Urinary bladder (tissue), 4 donors: Measurements from ENCODE around the gene TDRD9. TPM values are rescaled to one million over a fixed set of nuclear protein-coding genes. Genes with fewer than 3 reads are reported as not detected.

Experiments used
- DNase-seq: peaks from one replicate; pipeline ENCODE4 v3.0.0-alpha.2; 2015; ENCODE audit errors: extremely low spot score
- H3K27ac ChIP-seq: one replicate; pipeline ENCODE4 v1.5.1; 2013; ENCODE audit warnings: low read depth, mild to moderate bottlenecking, moderate library complexity
- H3K36me3 ChIP-seq: one replicate; pipeline ENCODE4 v1.6.1; 2013; ENCODE audit warnings: mild to moderate bottlenecking, moderate library complexity; ENCODE audit not compliant: insufficient read depth
- H3K4me1 ChIP-seq: one replicate; pipeline ENCODE4 v1.6.1; 2013; ENCODE audit warnings: mild to moderate bottlenecking, moderate library complexity; ENCODE audit not compliant: insufficient read depth
- H3K4me3 ChIP-seq: one replicate; pipeline ENCODE4 v1.5.1; 2013; ENCODE audit warnings: low read depth, low read length
- WGBS: extraction: QIAGEN DNeasy Blood & Tissue Kit; methylation state at CpG from one replicate; pipeline ENCODE4 v1.1.7; 2013; 5-methylcytosine and 5-hydroxymethylcytosine counted together
- polyA plus RNA-seq: library from polyadenylated mRNA; stranded (reverse); fragments of 200-250 nt; gene quantifications from one replicate; pipeline ENCODE4 v1.2.3, GENCODE V29; 2013
- total RNA-seq: library from RNA; depleted of rRNA; stranded (reverse); fragments of >200 nt; gene quantifications from one replicate; pipeline ENCODE4 v1.2.3, GENCODE V29; 2014
- donor health status: healthy with polysubstance abuse.
- donor health status: healthy.

TDRD9 gene
- total and polyA plus RNA-seq, 2 donors = 0.95 to 2.4 TPM

- no peak for DNase-seq
Observed at GRCh38 chr14:104049576-104050240, 121.5 kb downstream of the TDRD9 start.

GRCh38 chr14:104051092-104051813, 123.0 kb downstream of the TDRD9 start:
- Histone ChIP-seq H3K4me1 (no peaks in the 10 kb centered on the region), H3K4me3 (no peak overlapping the region), H3K27ac (no peak overlapping the region), H3K36me3 (no peaks in the 10 kb centered on the region)
- 91% methylated on average over 5 of the region's 5 CpGs for WGBS
- no peak for DNase-seq

More at GRCh38 chr14:104049576-104050240, 121.5 kb downstream of the TDRD9 start:
- Histone ChIP-seq H3K4me1 (no peaks in the 10 kb centered on the region), H3K27ac (no peak overlapping the region), H3K36me3 (no peaks in the 10 kb centered on the region), H3K4me3 (no peak overlapping the region)
- 75% methylated on average over 9 of the region's 9 CpGs for WGBS

DNA sequence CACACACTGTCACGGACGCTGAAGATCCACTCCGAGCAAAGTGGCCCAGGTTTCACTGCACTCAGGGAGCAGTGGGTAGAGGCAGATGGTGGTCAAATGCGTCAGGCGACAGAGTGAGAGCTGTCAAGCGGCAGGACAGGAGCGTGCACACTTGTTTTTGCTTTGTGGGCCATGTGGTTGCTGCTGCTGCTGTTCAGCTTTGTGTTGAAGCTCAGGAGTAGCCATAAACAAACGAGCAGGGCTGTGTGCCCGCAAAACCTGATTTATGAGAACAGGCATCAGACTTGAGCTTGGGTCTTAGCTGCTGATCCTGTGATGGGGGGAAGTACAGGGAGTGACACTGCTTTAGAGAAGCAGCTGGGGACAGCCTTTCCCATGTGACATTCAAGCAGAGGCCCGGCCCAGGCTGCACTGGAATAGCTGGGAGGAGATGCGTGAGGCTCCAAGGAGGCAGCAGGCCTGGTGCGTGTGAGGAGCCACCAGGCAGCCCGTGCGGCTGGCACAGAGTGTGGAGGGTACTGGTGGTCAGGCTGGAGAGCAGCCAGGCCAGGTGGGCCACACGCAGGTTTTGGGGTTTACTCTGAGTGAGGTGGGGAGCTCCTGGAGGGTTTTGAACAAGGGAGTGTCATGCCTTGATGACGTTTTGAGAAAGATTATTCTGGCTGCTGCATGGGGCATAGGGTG, 126.1 kb downstream of the TDRD9 start:
- DNase-seq = no peak
- WGBS = 71% methylated on average over 16 of the region's 16 CpGs
- Histone ChIP-seq H3K4me3 (no peak overlapping the region), H3K27ac (no peak overlapping the region), H3K36me3 (no peaks in the 10 kb centered on the region), H3K4me1 (no peaks in the 10 kb centered on the region)

GRCh38 chr14:104062281-104062680, 134.0 kb downstream of the TDRD9 start:
- Histone ChIP-seq H3K36me3 (no peaks in the 10 kb centered on the region), H3K4me3 (no peak overlapping the region), H3K4me1 (no peaks in the 10 kb centered on the region), H3K27ac (no peak overlapping the region)
- no peak for DNase-seq
- WGBS = 88% methylated on average over 1 of the region's 1 CpG

GRCh38 chr14:104064003-104064402, 135.7 kb downstream of the TDRD9 start:
- 86% methylated on average over 10 of the region's 10 CpGs for whole genome bisulfite sequencing

GRCh38 chr14:104066279-104066678, 138.0 kb downstream of the TDRD9 start:
- H3K36me3 ChIP-seq = no peaks in the 10 kb centered on the region
- H3K4me3 ChIP-seq = no peak overlapping the region
- no peaks in the 10 kb centered on the region for H3K4me1 ChIP-seq
- no peak overlapping the region for H3K27ac ChIP-seq
- DNase-seq = no peak
- WGBS = 90% methylated on average over 5 of the region's 5 CpGs

More at GRCh38 chr14:104064003-104064402, 135.7 kb downstream of the TDRD9 start:
- Histone ChIP-seq H3K27ac (no peak overlapping the region), H3K36me3 (no peaks in the 10 kb centered on the region), H3K4me1 (no peaks in the 10 kb centered on the region), H3K4me3 (no peak overlapping the region)
- DNase-seq = no peak

DNA sequence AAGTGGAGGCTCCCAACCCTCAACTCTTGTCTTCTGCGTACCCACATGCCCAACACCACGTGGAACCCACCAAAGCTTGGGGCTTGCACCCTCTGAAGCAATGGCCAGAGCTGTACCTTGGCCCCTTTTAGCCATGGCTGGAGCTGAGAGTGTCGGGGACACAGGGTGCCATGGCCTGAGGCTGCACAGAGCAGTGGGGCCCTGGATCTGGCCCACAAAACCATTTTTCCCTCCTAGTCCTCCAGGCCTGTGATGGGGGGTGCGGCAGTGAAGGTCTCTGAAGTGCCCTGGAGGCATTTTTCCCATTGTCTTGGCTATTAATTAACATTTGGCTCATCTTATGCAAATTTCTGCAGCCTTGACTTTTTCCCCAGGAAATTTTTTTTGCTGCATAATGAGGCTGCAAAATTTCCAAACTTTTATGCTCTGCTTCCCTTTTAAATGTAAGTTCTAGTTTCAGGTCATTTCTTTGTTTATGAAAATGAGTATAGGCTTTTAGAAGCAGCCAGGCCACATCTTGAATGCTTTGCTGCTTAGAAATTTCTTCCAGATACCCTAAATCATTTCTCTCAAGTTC, 138.6 kb downstream of the TDRD9 start:
- no peaks in the 10 kb centered on the region for H3K36me3 ChIP-seq
- no peak overlapping the region for H3K27ac ChIP-seq
- 68% methylated on average over 4 of the region's 4 CpGs for WGBS
- H3K4me3 ChIP-seq = no peak overlapping the region
- no peak for DNase-seq
- no peaks in the 10 kb centered on the region for H3K4me1 ChIP-seq

- H3K4me3 ChIP-seq = no peak overlapping the region
- no peaks in the 10 kb centered on the region for H3K36me3 ChIP-seq
- no peak overlapping the region for H3K27ac ChIP-seq
- no peaks in the 10 kb centered on the region for H3K4me1 ChIP-seq
- DNase-seq = no peak
- 88% methylated on average over 7 of the region's 7 CpGs for WGBS
Observed at GRCh38 chr14:104069541-104069940, 141.3 kb downstream of the TDRD9 start.

DNA sequence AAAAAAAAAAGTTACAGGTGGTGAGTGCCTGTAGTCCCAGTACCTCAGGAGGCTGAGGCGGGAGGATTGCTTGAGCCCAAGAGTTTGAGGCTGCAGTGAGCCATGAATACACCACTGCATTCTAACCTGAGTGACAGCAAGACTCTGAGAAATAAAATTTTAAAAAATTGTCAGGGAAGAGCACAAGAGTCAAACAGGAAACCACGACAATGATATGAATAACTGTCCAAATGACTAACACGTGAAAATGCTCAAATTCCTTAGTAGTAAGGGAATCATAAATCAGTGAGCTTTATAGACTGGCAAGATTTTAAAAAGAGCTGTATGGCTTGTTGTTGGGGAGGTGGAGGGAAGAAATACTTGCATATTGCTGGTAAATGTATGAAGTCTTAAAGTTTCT, 144.3 kb downstream of the TDRD9 start:
- Histone ChIP-seq H3K36me3 (no peaks in the 10 kb centered on the region), H3K27ac (no peak overlapping the region), H3K4me3 (no peak overlapping the region), H3K4me1 (no peaks in the 10 kb centered on the region)
- 58% methylated on average over 3 of the region's 3 CpGs for WGBS
- no peak for DNase-seq

DNA sequence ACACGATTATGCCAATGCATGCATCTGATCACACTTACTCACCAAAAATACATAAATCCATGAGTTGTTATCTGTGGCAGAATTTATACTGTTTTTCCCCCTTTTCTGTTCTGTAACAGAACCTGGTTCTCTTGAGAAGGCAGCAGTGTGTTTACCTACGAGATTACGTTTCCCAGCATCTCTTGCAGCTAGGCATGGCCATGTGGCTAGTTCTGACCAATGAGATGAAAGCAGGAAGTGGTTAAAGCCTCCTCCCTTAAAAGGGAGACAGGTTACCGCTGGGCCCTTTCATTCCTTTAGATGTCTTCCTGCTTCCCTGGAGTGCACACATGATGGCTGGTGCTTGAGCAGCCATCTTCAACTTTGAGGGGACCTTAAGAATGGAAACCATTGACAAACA, 145.5 kb downstream of the TDRD9 start:
- Histone ChIP-seq H3K36me3 (no peaks in the 10 kb centered on the region), H3K4me1 (no peaks in the 10 kb centered on the region), H3K4me3 (no peak overlapping the region), H3K27ac (no peak overlapping the region)
- no peak for DNase-seq
- 80% methylated on average over 4 of the region's 4 CpGs for WGBS

DNA sequence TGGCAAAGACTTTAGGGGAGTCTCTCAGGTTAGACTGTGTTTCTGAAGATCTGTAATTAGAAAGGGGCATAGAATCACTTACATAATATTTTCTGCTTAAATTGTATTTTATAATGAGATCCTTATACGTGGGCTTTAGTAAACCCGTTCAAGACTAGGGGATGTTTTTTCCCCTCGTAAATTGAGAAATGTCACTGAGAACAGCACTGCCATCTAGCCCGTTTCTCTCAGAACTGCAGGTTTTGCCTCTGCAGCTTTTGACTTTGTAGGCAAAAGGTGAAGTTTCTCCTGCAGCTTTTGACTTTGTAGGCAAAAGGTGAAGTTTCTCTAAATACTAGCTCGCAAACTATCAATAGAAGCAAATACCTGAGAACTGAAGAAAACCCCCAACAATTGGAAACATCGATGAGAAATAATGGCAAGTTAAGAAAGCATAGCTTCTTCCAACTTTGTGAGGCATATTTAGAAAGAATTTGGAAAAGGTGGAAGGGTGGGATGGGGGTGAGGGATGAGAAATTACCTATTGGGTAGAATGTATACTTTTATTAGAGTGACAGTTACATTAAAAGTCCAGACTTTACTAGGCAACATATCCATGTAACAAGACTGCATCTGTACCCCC, 147.4 kb downstream of the TDRD9 start:
- DNase-seq = no peak
- no peaks in the 10 kb centered on the region for H3K36me3 ChIP-seq
- no peak overlapping the region for H3K27ac ChIP-seq
- H3K4me3 ChIP-seq = no peak overlapping the region
- H3K4me1 ChIP-seq = no peaks in the 10 kb centered on the region
- WGBS = 34% methylated on average over 6 of the region's 6 CpGs

DNA sequence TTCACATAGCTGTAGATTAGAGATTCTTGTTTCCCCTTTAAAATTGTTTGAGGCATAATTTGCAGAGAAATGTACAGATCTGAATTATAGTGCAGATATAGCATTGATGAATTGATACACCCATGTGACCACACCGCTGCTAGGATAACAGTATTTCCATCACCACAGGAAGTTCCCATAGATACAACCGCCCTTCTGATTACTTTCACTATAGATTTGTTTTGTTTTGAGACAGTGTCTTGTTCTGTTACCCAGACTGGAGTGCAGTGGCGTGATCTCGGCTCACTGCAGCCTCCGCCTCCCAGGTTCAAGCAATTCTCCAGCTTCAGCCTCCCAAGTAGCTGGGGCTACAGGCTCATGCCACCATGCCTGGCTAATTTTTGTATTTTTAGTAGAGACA, 148.5 kb downstream of the TDRD9 start:
- H3K4me3 ChIP-seq = no peak overlapping the region
- H3K36me3 ChIP-seq = no peaks in the 10 kb centered on the region
- no peak overlapping the region for H3K27ac ChIP-seq
- no peak for DNase-seq
- WGBS = 72% methylated on average over 5 of the region's 5 CpGs
- no peaks in the 10 kb centered on the region for H3K4me1 ChIP-seq

DNA sequence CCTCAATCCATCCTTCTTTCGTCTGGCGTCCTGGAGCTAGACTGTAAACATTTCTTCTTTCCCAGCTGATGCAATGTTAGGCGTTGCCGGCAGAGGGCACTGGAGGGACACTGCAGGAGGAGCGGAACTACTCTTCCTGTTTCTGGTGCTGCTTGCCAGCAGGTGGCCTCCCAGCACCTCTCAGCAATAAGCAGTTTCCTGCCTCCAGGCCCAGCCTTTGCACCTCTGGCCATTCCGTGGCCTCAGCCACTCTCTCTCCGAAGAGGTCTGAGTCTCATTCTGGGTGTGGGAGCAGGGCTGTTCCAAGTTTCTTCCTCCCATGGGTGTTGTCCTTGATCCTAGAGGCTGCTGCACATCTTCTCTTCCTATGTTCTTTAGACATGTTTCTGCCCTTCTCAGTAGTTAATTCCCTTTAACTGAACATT, 149.8 kb downstream of the TDRD9 start:
- Histone ChIP-seq H3K4me3 (no peak overlapping the region), H3K4me1 (no peaks in the 10 kb centered on the region), H3K27ac (no peak overlapping the region), H3K36me3 (no peaks in the 10 kb centered on the region)
- DNase-seq = peak; percentile 73
- WGBS = 2% methylated on average over 7 of the region's 7 CpGs
